Activated naive CD8-positive, alpha-beta T cell treated with anti-CD3 and anti-CD28 coated beads for 36 hours (primary cell): ENCODE data around the gene KIZ. TPM values are rescaled to one million over a fixed set of nuclear protein-coding genes. Genes with fewer than 3 reads are reported as not detected.

Source experiments
- DNase-seq: peaks from one replicate; pipeline ENCODE4 v3.0.0; 2021
- H3K27ac Mint-ChIP-seq: one replicate; pipeline ENCODE4 v1.8.0; 2022; ENCODE audit warnings: mild to moderate bottlenecking, moderate library complexity, mixed read lengths
- H3K27me3 Mint-ChIP-seq: one replicate; pipeline ENCODE4 v1.8.0; 2022; ENCODE audit warnings: mild to moderate bottlenecking, mixed read lengths
- H3K36me3 Mint-ChIP-seq: one replicate; pipeline ENCODE4 v1.8.0; 2021; ENCODE audit warnings: mild to moderate bottlenecking, mixed read lengths
- H3K4me1 Mint-ChIP-seq: one replicate; pipeline ENCODE4 v1.8.0; 2021; ENCODE audit warnings: mixed read lengths
- H3K4me3 Mint-ChIP-seq: one replicate; pipeline ENCODE4 v1.8.0; 2022; ENCODE audit warnings: mild to moderate bottlenecking, moderate library complexity, mixed read lengths
- H3K9me3 Mint-ChIP-seq: one replicate; pipeline ENCODE4 v1.8.0; 2022; ENCODE audit warnings: mixed read lengths
- total RNA-seq, 2 experiments: library from RNA; stranded (reverse); gene quantifications; one replicate each; pipeline ENCODE4 v1.2.3, GENCODE V29; 2021

The KIZ gene, protein sequence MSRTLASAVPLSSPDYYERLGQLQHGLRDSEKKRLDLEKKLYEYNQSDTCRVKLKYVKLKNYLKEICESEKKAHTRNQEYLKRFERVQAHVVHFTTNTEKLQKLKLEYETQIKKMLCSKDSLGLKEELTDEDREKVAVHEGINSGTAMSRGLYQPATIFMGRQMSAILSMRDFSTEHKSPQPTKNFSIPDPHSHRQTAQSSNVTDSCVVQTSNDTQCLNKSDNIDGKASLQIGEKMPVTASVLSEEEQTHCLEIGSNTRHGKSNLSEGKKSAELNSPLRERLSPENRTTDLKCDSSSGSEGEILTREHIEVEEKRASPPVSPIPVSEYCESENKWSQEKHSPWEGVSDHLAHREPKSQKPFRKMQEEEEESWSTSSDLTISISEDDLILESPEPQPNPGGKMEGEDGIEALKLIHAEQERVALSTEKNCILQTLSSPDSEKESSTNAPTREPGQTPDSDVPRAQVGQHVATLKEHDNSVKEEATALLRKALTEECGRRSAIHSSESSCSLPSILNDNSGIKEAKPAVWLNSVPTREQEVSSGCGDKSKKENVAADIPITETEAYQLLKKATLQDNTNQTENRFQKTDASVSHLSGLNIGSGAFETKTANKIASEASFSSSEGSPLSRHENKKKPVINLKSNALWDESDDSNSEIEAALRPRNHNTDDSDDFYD
- total RNA-seq: 10 to 100 TPM in 1 of 2 experiments, 1 to 10 TPM in 1; 9.6 to 15.7 TPM

DNA sequence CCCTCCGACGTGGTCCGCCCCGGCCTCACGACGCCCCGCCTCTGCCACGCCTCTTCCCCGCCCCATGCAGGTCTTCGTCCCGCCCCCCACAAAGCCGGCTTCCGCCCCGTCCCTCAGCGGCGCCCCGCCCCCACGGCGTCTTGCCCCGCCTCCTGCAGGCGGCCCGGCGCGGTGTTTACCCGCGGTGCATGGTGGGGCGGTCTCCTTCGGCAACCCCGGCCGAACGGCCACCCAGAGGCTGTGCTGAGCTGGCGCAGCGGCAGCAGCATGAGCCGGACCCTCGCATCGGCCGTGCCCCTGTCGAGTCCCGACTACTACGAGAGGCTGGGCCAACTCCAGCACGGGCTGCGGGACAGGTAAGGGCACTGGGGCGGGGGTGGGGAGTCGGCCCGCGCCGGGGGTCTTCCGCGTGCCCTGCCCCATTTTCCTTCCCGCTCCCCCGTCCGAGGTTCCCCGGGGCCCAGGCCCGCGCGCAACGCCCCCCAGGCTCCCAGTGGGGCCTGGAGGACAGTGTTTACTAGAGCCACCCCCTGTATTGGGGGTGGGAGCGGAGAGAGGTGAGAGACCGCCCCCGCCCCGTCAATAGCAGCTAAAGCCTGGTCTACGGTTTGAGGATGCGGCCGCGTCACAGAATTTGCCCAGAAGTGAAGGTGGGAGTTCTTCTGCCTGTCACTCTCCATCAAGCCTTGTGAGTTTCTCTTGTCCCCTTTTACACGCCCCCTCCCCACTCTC lies at the start of gene KIZ:
TSS of gene KIZ (plus strand) at position 234 of the 732 bp plus-strand sequence. CDS start at position 268, 34 bp downstream.
- peak; percentile 99 for DNase-seq
- H3K9me3 Mint-ChIP-seq: no peaks in the 10 kb centered on the region
- H3K36me3 Mint-ChIP-seq: no peaks in the 10 kb centered on the region
- no peaks in the 10 kb centered on the region for H3K27me3 Mint-ChIP-seq
- H3K4me3 Mint-ChIP-seq: peak within 1 kb of the TSS; percentile 93
- H3K27ac Mint-ChIP-seq: peak within 1 kb of the TSS; percentile 80
- peaks cover 16% of the 10 kb centered on the region for H3K4me1 Mint-ChIP-seq

DNA sequence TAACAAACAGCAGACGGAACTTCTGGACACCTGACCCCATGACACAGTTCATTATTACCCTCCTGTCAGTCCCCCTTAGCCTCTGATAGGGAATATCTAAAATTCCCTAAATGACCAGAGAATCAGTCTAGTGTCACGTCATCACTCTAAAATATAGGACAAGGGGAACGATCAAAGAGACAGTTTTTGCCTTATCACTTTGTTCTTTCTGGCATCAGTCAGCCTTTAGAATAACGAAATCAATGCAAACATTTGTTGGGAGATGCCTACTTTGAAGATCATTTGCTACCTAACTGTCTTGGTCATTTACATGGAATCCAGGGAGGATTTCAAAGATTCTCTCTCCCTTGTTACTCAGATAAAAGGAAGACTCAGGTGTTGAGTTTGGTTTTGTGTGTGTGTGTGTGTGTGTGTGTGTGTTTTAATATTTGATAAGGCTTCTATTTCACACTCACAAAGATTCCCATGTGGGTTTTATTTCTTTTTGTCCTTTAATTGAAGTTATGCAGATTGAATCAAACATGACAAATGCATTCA lies 48.0 kb upstream of the KIZ start:
- Mint-ChIP-seq H3K36me3 (no peaks in the 10 kb centered on the region), H3K27ac (no peak overlapping the region), H3K4me1 (no peaks in the 10 kb centered on the region), H3K4me3 (no peak overlapping the region), H3K9me3 (no peaks in the 10 kb centered on the region), H3K27me3 (peaks cover 48% of the 10 kb centered on the region)
- DNase-seq: no peak

DNA sequence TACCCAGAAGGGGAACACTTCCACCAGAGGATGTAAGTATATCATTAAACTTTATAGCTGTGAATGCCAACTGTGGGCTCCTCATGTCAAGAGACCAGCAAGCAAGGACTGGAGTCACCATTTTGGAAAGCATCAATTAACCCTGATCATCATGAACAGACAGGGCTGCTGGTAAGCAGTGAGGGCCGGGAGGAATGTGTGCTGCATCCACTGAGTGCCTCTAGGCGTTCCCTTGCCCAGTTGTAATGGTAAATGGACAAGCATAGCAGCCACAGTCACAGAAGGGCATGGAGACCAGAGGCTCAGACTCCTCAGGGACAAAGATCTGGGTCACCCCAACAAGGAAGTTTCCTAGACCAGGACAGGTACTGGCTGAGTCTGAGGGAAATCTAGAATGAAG lies 43.3 kb upstream of the KIZ start:
- H3K27ac Mint-ChIP-seq: no peak overlapping the region

DNA sequence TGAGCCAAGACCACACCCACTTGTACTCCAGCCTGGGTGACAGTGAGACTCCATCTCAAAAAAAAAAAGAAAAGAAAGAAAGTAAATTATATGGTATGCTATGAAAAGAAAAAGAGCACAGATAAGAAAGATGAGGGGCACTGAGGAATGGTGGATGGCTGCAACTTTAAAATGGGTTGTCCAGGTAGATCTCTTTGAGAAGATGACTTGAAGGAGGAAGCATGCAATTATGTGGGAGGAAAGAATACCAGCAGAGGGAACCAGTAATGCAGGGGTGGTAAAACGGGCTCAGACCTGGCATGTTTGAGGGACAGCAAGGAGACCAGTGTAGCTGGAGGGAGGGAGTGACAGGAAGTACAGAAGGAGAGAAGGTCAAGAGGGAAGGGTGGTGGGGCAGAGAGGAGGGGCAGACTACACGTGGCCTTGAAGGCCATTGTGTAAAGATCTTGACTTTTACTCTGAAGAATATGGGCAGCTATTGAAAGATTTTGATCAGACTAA lies 42.0 kb upstream of the KIZ start:
- Mint-ChIP-seq H3K27ac (no peak overlapping the region), H3K9me3 (no peaks in the 10 kb centered on the region), H3K27me3 (peaks cover 61% of the 10 kb centered on the region), H3K4me1 (no peaks in the 10 kb centered on the region), H3K4me3 (no peak overlapping the region), H3K36me3 (no peaks in the 10 kb centered on the region)
- DNase-seq: no peak

More for the DNA sequence above, 43.3 kb upstream of the KIZ start:
- no peaks in the 10 kb centered on the region for H3K36me3 Mint-ChIP-seq
- no peaks in the 10 kb centered on the region for H3K4me1 Mint-ChIP-seq
- H3K4me3 Mint-ChIP-seq: no peak overlapping the region
- peaks cover 61% of the 10 kb centered on the region for H3K27me3 Mint-ChIP-seq
- DNase-seq: no peak
- no peaks in the 10 kb centered on the region for H3K9me3 Mint-ChIP-seq

DNA sequence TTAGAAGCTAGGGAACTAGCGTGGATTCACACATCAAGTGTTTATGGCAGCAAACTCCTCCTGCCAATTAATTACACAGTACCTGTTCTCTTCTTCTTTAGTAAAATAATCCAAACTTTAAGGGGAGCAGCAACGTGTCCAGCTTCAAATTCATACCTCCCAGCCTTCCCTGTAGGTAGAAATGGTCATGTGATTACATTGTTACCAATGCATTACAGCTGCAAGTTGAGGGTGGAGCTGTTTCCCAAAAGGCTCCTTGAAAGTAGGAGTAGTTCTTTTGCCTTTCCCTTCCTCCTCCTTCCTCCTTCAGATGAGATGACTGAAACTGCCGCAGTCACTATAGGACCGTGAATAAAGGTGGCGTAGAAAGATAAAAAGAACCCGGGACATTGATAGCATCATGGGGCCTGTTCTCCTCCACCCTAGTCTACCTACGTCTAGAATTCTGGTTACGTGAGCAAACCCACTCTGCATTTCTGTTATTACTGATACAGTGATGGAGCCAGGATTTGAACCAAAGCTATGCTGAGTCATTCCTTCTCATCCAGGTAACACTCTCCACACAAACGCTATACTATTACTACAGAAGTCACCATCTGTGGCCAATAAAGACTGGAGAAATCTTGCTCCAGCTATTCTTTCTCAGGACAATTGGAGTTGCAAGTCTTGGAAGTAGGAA lies 37.9 kb upstream of the KIZ start:
- Mint-ChIP-seq H3K27ac (no peak overlapping the region), H3K9me3 (no peaks in the 10 kb centered on the region), H3K4me1 (no peaks in the 10 kb centered on the region), H3K36me3 (no peaks in the 10 kb centered on the region), H3K4me3 (no peak overlapping the region), H3K27me3 (peaks cover 65% of the 10 kb centered on the region)
- DNase-seq: no peak

DNA sequence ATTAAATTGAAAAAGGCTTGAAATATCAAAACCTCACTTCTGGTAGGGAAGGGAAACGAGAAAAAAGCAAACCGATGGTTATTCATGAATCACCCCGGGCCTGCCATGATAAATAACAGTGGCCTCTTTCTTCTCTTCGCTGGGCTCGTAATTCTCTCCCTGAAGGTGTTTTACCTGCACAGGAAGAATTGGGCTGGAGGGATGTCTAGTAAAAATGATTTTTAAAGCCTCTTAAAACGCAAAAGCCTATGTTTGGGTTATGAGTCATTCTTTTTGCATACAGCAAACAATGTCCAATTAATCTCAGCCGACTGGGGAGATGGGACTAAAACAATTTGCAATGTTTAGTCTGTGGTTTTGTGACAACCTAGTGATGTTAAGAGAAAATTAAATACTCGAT lies 36.5 kb upstream of the KIZ start:
- Mint-ChIP-seq H3K27me3 (peaks cover 70% of the 10 kb centered on the region), H3K9me3 (no peaks in the 10 kb centered on the region), H3K4me3 (no peak overlapping the region), H3K36me3 (no peaks in the 10 kb centered on the region), H3K4me1 (no peaks in the 10 kb centered on the region), H3K27ac (no peak overlapping the region)
- DNase-seq: no peak

DNA sequence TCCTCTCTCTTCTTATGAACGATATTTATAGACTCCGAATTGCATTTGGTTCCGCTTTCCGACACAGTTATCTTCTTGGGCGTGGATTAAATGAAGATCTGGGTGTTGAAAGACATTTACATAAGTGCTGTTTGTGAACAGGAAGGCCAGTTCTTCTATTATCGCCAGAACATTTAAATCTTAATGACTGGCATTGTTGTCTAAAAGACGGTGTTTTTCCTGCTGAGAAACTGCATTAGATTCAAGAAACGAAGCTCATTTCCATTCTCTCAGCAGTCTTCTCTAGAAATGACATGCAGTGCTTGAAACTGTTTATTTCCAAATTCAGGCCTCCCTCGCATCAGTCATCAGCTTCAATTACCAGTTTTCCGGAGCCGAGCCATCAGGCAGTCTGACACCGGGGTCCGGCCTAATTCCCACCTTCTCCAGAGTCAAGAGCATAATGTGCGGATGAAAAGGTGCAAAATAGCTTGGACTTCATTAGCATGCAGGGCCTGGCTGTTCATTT lies 35.7 kb upstream of the KIZ start:
- Mint-ChIP-seq H3K4me1 (no peaks in the 10 kb centered on the region), H3K9me3 (no peaks in the 10 kb centered on the region), H3K27ac (no peak overlapping the region), H3K36me3 (no peaks in the 10 kb centered on the region), H3K4me3 (no peak overlapping the region), H3K27me3 (peaks cover 77% of the 10 kb centered on the region)
- no peak for DNase-seq

DNA sequence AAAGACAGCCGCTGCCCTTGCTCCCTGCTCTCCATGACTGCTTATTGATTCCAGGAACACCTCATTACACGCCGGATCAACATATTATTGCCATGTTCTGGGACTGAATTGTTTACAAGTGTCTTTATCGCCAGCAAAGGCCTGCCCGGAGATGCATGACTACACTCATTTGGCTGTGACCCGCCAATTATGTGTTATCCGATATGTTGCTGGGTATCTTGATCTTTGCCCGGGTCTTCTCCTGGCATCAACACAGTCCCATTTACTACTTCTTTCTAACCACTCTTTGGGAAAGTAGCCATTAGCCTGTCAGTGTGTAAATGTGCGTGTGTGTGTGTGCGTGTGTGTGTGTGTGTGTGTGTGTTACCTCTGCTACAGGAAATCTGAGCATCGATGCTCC lies 35.2 kb upstream of the KIZ start:
- no peak for DNase-seq

DNA sequence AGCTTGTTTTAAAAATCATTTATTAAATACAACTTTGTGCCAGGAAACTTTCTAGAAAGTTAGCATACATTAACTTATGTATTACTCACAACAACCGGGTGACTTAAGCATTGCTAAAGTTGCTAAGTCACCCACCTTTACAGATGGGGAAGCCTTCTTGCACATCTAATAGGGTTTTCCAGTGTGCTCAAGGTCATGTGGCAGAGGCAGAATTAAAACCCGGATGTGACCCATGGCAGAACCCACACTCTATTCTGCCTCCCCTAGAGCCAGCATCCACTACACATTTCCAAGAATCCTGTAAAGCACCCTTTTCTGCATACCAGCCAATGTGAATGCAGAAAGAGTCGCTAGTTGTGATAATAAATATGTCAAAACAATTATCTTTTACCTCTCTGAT lies 33.1 kb upstream of the KIZ start:
- Mint-ChIP-seq H3K27me3 (peaks cover 92% of the 10 kb centered on the region), H3K9me3 (no peaks in the 10 kb centered on the region), H3K4me3 (no peak overlapping the region), H3K27ac (no peak overlapping the region), H3K4me1 (no peaks in the 10 kb centered on the region), H3K36me3 (no peaks in the 10 kb centered on the region)
- no peak for DNase-seq

More for the DNA sequence above, 35.2 kb upstream of the KIZ start:
- Mint-ChIP-seq H3K27me3 (peaks cover 77% of the 10 kb centered on the region), H3K9me3 (no peaks in the 10 kb centered on the region), H3K4me3 (no peak overlapping the region), H3K27ac (no peak overlapping the region), H3K36me3 (no peaks in the 10 kb centered on the region), H3K4me1 (no peaks in the 10 kb centered on the region)

DNA sequence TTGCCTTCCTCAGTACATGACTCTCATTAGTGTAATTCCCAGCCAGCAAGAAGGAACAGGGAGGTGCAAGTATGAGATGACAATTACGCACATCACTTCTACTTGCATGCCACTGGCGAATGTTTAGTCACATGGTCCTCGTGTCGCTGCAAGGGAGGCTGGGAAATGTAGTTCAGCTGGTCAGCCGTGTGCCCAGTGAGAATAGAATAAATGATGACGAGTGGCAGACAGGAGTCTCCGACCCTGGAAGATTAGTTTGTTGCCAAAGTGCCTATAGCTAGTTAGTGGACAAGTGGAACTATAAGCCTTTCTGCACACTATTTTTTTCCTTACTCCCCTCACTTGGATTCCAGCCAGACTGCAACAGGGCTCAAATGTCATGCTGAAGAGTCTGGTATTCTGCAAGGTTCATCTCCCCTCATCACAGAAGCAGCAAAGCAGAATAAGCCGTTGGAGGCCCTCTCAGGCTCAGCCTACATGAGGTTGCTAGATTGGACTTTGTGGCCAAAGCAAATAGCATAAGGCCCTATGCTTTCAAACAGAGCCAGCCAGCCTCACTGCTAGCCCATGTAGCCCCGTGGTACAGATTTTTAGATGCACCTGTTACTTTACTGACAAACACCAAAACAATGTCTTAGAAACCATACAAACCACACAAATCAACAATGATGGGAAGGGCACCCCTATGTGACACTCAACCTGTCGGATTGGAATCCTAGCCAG lies 29.4 kb upstream of the KIZ start:
- H3K4me3 Mint-ChIP-seq: no peak overlapping the region
- no peaks in the 10 kb centered on the region for H3K36me3 Mint-ChIP-seq
- no peak for DNase-seq

DNA sequence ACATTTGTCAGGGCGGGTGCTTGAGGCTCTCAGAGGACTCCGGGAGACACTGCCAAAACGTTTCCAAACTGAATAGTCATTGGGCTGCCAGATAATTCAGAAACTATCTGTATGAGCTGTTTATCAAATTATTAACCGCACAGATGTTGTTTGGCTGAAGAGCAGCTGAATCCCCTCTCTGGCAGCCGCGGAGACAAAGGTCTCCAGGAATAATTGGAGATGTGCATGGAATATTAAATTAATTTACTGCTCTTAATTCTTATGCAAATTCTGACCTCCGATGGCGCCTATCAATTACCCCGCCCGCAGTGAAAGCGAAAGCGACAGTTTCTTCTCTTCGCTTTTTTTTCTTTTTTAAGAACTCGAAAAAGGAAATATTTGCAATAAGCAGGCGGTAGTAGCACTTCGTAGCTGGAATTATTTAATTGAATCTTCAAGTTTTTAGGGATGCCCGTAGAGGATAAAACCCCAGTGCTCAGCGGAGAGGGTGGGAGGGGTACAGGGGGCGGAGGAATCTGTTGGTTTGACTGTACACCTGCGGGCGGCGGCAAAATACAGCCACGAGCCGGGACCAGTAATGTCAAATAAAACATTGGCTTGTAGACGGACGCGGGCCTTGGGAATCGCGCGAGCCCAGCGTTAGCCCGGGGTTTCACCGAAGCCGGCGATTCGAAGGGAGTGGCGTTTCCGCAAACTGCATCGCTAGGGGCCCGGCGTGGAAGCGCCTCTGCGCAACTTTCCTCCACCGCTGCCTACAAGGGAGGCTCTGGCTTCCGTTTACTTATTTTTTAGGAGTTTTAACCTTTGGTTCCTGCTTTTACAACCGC lies 25.9 kb upstream of the KIZ start:
- Mint-ChIP-seq H3K27ac (peak overlapping the region; percentile 90), H3K27me3 (peaks cover 91% of the 10 kb centered on the region), H3K4me1 (peaks cover 32% of the 10 kb centered on the region), H3K4me3 (peak overlapping the region; percentile 81), H3K9me3 (no peaks in the 10 kb centered on the region), H3K36me3 (no peaks in the 10 kb centered on the region)
- peak; percentile 59 for DNase-seq

More for the DNA sequence above, 29.4 kb upstream of the KIZ start:
- H3K27me3 Mint-ChIP-seq: peaks cover 92% of the 10 kb centered on the region
- H3K9me3 Mint-ChIP-seq: no peaks in the 10 kb centered on the region
- H3K27ac Mint-ChIP-seq: no peak overlapping the region
- peaks cover 18% of the 10 kb centered on the region for H3K4me1 Mint-ChIP-seq

DNA sequence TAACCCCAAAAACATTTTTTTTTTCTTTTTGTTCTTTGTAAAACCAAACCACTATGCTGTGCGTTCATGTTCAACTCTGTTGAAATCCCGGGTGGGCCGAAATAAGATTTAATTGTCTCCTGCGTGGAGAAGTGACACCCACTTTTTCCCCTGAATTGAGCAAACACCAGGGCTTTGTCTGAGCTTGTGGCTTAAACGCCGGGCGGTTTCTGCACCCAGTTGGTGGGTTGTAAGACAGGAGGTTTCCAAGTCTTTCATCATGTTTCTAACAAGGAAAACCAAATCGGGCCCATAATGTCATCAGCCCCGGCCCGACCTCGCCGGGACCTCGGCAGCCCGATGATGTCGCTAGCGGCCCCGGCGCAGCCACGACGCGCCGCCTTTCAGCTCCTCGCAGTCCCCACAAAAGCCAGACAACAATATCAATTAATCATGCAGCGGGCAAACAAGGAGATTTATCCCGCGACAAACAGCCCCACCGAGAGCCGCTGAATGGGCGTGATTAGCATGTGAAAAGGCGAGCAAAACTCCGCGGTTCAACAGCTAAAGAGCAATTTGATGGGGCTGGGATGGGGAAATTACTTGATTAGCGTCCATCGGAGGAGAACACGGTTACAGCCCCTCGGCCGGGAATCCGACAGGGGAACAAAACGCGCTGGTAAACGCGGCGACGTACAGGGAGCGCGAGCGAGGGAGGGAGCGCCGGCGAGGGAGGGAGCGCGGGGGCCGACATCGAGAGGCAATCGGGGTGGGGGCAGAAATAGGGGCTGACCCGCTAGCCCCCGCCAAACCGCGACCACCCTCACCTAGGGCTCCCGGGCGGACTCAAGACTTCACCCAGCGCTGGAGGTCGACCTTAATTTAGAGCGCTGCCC lies 25.1 kb upstream of the KIZ start:
- Mint-ChIP-seq H3K27ac (peak overlapping the region; percentile 90), H3K9me3 (no peaks in the 10 kb centered on the region), H3K4me1 (peaks cover 35% of the 10 kb centered on the region), H3K4me3 (peak overlapping the region; percentile 81), H3K36me3 (no peaks in the 10 kb centered on the region), H3K27me3 (peaks cover 92% of the 10 kb centered on the region)
- peak; percentile 43 for DNase-seq
